Endometrial microvascular endothelial cells (primary cell): Measurements from ENCODE around the gene ZNF70. TPM values are rescaled to one million over a fixed set of nuclear protein-coding genes. Genes with fewer than 3 reads are reported as not detected.

Source experiments
- in situ Hi-C: cut with HindIII; loops from 2 replicates; pipeline ENCODE4 v1.10.0; 2017; ENCODE audit warnings: low sequenced_read_pairs, low pct_unique_long_range_greater_than_20kb; ENCODE audit errors: inconsistent ontology term
- total RNA-seq: library from RNA; depleted of rRNA; stranded (reverse); fragments of >200 nt; gene quantifications from one replicate; pipeline ENCODE4 v1.2.3, GENCODE V29; 2015; ENCODE audit errors: inconsistent ontology term

The ZNF70 gene
- total RNA-seq = 1.6 TPM

GRCh38 chr22:23750714-23751440, at the start of gene ZNF70:
ZNF70 (minus strand) TSS chr22:23751112; CDS start chr22:23745140, 5,972 bp downstream.
- in situ Hi-C loops = no loop called here

GRCh38 chr22:23796461-23796860, 45.5 kb upstream of the ZNF70 start:
- in situ Hi-C loops = no loop called here

GRCh38 chr22:23793326-23793725, 42.4 kb upstream of the ZNF70 start:
- in situ Hi-C loops = no loop called here

- in situ Hi-C loops = no loop called here
Measured at GRCh38 chr22:23791738-23792645, 41.1 kb upstream of the ZNF70 start.

- in situ Hi-C loops = no loop called here
Measured at GRCh38 chr22:23790819-23791737, 40.2 kb upstream of the ZNF70 start.

GRCh38 chr22:23789638-23790037, 38.7 kb upstream of the ZNF70 start:
- in situ Hi-C loops = no loop called here

GRCh38 chr22:23789121-23789520, 38.2 kb upstream of the ZNF70 start:
- in situ Hi-C loops = no loop called here

- in situ Hi-C loops = no loop called here
Measured at GRCh38 chr22:23787910-23788309, 37.0 kb upstream of the ZNF70 start.

- in situ Hi-C loops = no loop called here
Measured at GRCh38 chr22:23787600-23787896, 36.6 kb upstream of the ZNF70 start.

GRCh38 chr22:23786752-23787599, 36.1 kb upstream of the ZNF70 start, which contains the start of gene SMARCB1:
SMARCB1 (plus strand) TSS chr22:23786966; CDS start chr22:23787170, 204 bp downstream.
- in situ Hi-C loops = no loop called here

GRCh38 chr22:23786261-23786710, 35.4 kb upstream of the ZNF70 start:
- in situ Hi-C loops = no loop called here

GRCh38 chr22:23784215-23784732, 33.4 kb upstream of the ZNF70 start:
- in situ Hi-C loops = no loop called here

GRCh38 chr22:23783265-23784150, 32.6 kb upstream of the ZNF70 start:
- in situ Hi-C loops = no loop called here

GRCh38 chr22:23782703-23783102, 31.8 kb upstream of the ZNF70 start:
- in situ Hi-C loops = no loop called here

- in situ Hi-C loops = no loop called here
Measured at GRCh38 chr22:23782252-23782651, 31.3 kb upstream of the ZNF70 start.

GRCh38 chr22:23781511-23782183, 30.7 kb upstream of the ZNF70 start:
- in situ Hi-C loops = no loop called here
